Heart right ventricle (tissue), 16 donors: ENCODE data around the gene NXNL1. TPM values are rescaled to one million over a fixed set of nuclear protein-coding genes. Genes with fewer than 3 reads are reported as not detected.

ENCODE experiments used
- ATAC-seq, 8 donors: fragments of 200-7000 bp; cut with Tn5 transposase; one replicate each; pipeline ENCODE4 v1.9.1; 2020; ENCODE audit warnings: mild to moderate bottlenecking in 8 of 8, moderate library complexity in 8 of 8, moderate number of reproducible peaks in 1 of 8
- DNase-seq, 2 donors: peaks; one replicate each; pipeline ENCODE4 v3.0.0-alpha.2; 2020
- H3K27ac ChIP-seq, 10 donors: fragments of 200-600 bp; sonication (generic) in 2 of 10; one replicate each; pipeline versions ENCODE4 v1.5.0 to v1.8.0; 2020 to 2022; ENCODE audit warnings: mild to moderate bottlenecking in 3 of 10
- H3K27me3 ChIP-seq, 7 donors: fragments of 200-600 bp; one replicate each; pipeline ENCODE4 v1.8.0; 2021 to 2022; ENCODE audit warnings: mild to moderate bottlenecking in 2 of 7
- H3K36me3 ChIP-seq, 9 donors: fragments of 200-600 bp; sonication (generic) in 1 of 9; one replicate each; pipeline versions ENCODE4 v1.5.0 to v1.8.0; 2020 to 2022; ENCODE audit warnings: mild to moderate bottlenecking in 2 of 9
- H3K4me1 ChIP-seq, 9 donors: fragments of 200-600 bp; sonication (generic) in 1 of 9; one replicate each; pipeline versions ENCODE4 v1.5.0 to v1.8.0; 2020 to 2022; ENCODE audit warnings: mild to moderate bottlenecking in 4 of 9
- H3K4me3 ChIP-seq, 10 donors: fragments of 200-600 bp; sonication (generic) in 2 of 10; one replicate each; pipeline versions ENCODE4 v1.5.0 to v1.8.0; 2020 to 2022; ENCODE audit warnings: mild to moderate bottlenecking in 7 of 10, moderate library complexity in 2 of 10
- H3K9me3 ChIP-seq, 11 donors: fragments of 200-600 bp in 10 of 11; sonication (generic) in 2 of 11; one replicate each; pipeline versions ENCODE4 v1.5.0 to v1.8.0; 2013 to 2022; ENCODE audit warnings: mild to moderate bottlenecking in 2 of 11, control low read depth in 1 of 11, moderate library complexity in 1 of 11
- WGBS, 2 donors: extraction: QIAGEN DNeasy Blood & Tissue Kit; methylation state at CpG; one replicate each; pipeline ENCODE4 v1.1.7; 2013; ENCODE audit warnings: inconsistent platforms in 1 of 2; 5-methylcytosine and 5-hydroxymethylcytosine counted together
- intact Hi-C, 10 donors: fragments of 100-400 bp; cut with DNase I; formaldehyde crosslinking; loops; one replicate each; pipeline versions ENCODE4 v1.11.1 to v1.14.2; 2022
- polyA plus RNA-seq, 2 donors: library from polyadenylated mRNA; stranded (reverse); fragments of 200-250 nt; gene quantifications; one replicate each; pipeline ENCODE4 v1.2.3, GENCODE V29; 2013
- total RNA-seq, 10 donors: library from RNA; stranded (reverse); fragmentation: NEBNext Ultra II Directional in 3 of 10; extraction: Animal tissue kit (Norgen Biotek cat#: 25700) in 3 of 10; gene quantifications; one replicate each; pipeline versions ENCODE4 v1.2.1 to v1.2.4, GENCODE V29; 2021 to 2023
- TF ChIP-seq, protein P1 (sequence below), 9 donors: fragments of 200-600 bp; sonication (generic) in 2 of 9; IDR thresholded peaks; one replicate each; pipeline versions ENCODE4 v1.5.0 to v1.8.0; 2021 to 2022; ENCODE audit warnings: antibody characterized with exemption in 9 of 9, mild to moderate bottlenecking in 5 of 9, moderate library complexity in 1 of 9
- donor health status: Arrhythmogenic right ventricular cardiomyopathy.
- donor health status: ischemic (EF 13 %, LVEDD 7.1; RV severe dilation, severe dysfunction).
- donor health status: healthy with polysubstance abuse.
- donor health status: DM: no; HTN: yes; CAD: no.
- donor health status: DM: no; HTN: no; CAD: no.
- donor health status: ischemic (EF 25% LVEDD 6.9; RV normal size, moderate dysfunction).
- donor health status: ischemic (EF 25% LVEDD 5.7; RV mildly dilated, moderate dysfunction).
- donor health status: healthy.
- donor health status: DM: yes; HTN: yes; CAD: no.
- donor health status: Ischemic cardiomyopathy.
- donor health status: ischemic (EF 35%, LVEDD 5.7; RV mildly dilated, moderate dysfunction).
- donor health status: nonischemic (EF 11% LVEDD 7.7; RV severe dilation, severe dysfunction).
- donor health status: DM: yes; HTN: yes; CAD: no.
- donor health status: PGD.
- donor health status: ischemic (EF 29% LVEDD 5.4; RV normal size, mild dysfunction).
- donor health status: nonischemic (EF 23%, LVEDD 6.1; RV moderate dilation, normal function).

The NXNL1 gene
- total and polyA plus RNA-seq, 12 donors, result 0.42 to 1.1 (median 0.58) TPM; not detected in 7

DNA sequence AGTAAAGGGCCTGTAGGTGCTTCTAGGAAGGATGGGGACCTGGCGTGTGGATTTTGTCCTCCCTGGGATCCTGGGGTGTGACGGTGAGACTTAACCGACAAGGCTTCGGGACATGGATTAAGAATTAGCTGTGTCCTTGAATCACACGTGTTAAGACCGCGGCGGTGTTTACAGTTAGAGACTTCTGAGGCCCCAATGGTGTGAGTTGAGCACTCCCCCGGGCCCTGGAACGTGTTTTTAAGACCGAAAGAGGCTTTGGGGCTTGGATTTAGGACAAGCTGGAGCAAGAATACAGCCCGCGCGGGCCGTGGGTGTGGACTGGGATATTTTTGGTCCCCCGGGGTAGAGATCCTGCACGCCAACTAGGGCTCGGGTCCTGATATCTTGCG lies 8.4 kb upstream of the NXNL1 start:
- ATAC-seq (no peak), DNase-seq (no peak)
- Histone ChIP-seq H3K4me3 (peak overlapping the region; percentile 46 to 99 (median 82)), H3K9me3 (no peaks in the 10 kb centered on the region), H3K4me1 (peaks cover 7 to 48% (median 24%) of the 10 kb centered on the region in 9 donors), H3K27me3 (no peaks in the 10 kb centered on the region), H3K27ac (peak overlapping the region; percentile 82 to 97 (median 96)), H3K36me3 (peaks cover 0 to 9% (median 0%) of the 10 kb centered on the region in 9 donors)
- intact Hi-C loops, result loop anchor here in 9 of 10 donors (5.0 to 10.0 kb wide), 7 partner anchors 43 to 162 kb away; partner anchors contain the start of genes CCDC194 (in 3 of the 9), DDA1 (in 1 of the 9), MRPL34 (in 1 of the 9) and PGLS (in 1 of the 9)
- TF ChIP-seq, protein P1, sequence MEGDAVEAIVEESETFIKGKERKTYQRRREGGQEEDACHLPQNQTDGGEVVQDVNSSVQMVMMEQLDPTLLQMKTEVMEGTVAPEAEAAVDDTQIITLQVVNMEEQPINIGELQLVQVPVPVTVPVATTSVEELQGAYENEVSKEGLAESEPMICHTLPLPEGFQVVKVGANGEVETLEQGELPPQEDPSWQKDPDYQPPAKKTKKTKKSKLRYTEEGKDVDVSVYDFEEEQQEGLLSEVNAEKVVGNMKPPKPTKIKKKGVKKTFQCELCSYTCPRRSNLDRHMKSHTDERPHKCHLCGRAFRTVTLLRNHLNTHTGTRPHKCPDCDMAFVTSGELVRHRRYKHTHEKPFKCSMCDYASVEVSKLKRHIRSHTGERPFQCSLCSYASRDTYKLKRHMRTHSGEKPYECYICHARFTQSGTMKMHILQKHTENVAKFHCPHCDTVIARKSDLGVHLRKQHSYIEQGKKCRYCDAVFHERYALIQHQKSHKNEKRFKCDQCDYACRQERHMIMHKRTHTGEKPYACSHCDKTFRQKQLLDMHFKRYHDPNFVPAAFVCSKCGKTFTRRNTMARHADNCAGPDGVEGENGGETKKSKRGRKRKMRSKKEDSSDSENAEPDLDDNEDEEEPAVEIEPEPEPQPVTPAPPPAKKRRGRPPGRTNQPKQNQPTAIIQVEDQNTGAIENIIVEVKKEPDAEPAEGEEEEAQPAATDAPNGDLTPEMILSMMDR (IDR thresholded peaks at IDR 0.05), result no peak
- 2 to 3% methylated on average over 19 of the region's 19 CpGs for WGBS, 2 donors

DNA sequence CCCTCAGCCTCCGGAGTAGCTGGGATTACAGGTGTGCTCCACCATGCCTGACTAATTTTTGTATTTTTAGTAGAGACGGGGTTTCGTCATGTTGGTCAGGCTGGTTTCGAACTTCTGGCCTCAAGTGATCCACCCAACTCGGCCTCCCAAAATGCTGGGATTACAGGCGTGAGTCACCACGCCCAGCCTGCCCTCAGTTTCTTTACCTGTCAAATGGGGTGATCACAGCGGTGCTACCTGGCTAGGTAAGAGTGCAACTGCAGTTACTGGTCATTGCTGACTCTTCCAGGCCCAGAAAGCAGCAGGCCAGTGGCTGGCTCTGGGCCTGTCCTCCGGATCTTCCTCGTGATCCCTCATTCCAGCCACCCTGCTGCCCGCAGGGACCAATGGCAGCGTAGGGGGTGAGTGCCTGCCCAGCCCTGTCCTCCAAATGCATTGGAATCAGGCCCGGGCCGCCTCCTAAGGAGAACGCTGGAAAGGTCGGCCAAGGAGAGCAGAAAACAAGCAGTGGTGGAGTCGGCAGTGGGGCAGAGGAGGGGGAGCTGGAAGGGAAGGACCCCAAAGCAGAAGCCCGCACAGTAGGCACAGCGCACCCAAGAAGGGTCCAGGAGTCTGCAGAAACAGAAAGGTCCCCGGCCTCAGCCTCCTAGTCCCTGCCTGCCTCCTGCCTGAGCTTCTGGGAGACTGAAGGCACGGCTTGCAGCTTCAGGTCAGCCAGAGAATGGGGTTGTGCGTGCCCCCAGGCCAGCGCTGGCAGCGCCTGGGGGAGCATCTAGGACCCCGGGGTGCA lies 7.8 kb upstream of the NXNL1 start:
- Histone ChIP-seq H3K4me1 (peaks cover 7 to 46% (median 24%) of the 10 kb centered on the region in 9 donors), H3K27me3 (no peaks in the 10 kb centered on the region), H3K4me3 (peak overlapping the region; percentile 46 to 99 (median 82)), H3K27ac (peak overlapping the region; percentile 82 to 97 (median 96)), H3K36me3 (peaks cover 0 to 4% (median 0%) of the 10 kb centered on the region in 9 donors), H3K9me3 (no peaks in the 10 kb centered on the region)
- TF ChIP-seq, protein P1 (IDR thresholded peaks at IDR 0.05), result no peak
- 53% methylated on average over 25 of the region's 25 CpGs for WGBS, 2 donors
- DNase-seq, result peak; percentile 83 to 84
- ATAC-seq, result peak in 7 of 8 donors; percentile 24 to 61 (median 54)
- intact Hi-C loops, result loop anchor here in 9 of 10 donors (5.0 to 10.0 kb wide), 7 partner anchors 44 to 161 kb away; partner anchors contain the start of genes CCDC194 (in 3 of the 9), DDA1 (in 1 of the 9), MRPL34 (in 1 of the 9) and PGLS (in 1 of the 9)

DNA sequence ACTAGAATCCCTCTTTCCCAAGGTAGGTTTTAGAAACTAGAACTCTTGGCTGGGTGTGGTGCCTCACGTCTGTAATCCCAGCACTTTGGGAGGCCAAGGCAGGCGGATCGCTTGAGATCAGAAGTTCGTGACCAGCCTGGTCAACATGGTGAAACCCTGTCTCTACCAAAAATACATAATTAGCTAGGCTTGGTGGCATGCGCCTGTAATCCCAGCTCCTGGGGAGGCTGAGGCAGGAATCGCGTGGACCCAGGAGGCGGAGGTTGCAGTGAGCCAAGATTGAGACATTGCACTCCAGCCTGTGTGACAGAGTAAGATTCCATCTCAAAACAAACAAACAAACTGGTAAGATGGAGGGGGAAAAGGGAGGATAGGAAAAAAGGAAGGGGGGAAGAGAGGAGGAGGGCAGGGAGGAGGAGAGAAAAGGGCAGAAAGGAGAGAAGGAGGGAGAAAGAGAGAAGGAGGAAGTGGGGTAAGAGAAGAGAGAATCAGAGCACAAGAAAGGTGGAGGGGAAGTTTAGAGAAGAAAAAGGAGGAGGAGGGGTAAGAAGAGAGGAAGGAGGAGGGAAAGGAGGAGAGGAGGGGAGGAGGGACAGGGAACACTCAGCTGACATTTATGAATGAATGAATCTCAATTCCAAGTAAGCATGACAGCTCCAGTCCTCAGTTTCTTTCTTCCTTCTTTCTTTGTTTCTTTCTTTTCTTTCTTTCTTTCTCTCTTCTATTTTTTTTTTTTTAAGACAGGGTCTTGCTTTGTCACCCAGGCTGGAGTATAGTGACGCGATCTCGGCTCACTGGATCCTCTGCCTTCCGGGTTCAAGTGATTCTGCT lies 7.0 kb upstream of the NXNL1 start:
- H3K27ac ChIP-seq, result peak overlapping the region in 9 of 10 donors; percentile 82 to 97 (median 96)
- peaks cover 0 to 3% (median 0%) of the 10 kb centered on the region in 9 donors for H3K36me3 ChIP-seq
- H3K4me3 ChIP-seq, result peak overlapping the region in 8 of 10 donors; percentile 2 to 99 (median 82)
- DNase-seq (no peak), ATAC-seq (no peak)
- H3K27me3 ChIP-seq, result no peaks in the 10 kb centered on the region
- peaks cover 7 to 40% (median 24%) of the 10 kb centered on the region in 9 donors for H3K4me1 ChIP-seq
- H3K9me3 ChIP-seq, result no peaks in the 10 kb centered on the region
- TF ChIP-seq, protein P1 (IDR thresholded peaks at IDR 0.05), result no peak
- WGBS, 2 donors, result 64 to 70% methylated on average over 12 of the region's 12 CpGs
- intact Hi-C loops, result loop anchor here in 9 of 10 donors (2.0 to 10.0 kb wide), 8 partner anchors 45 to 160 kb away; partner anchors contain the start of genes CCDC194 (in 3 of the 9), DDA1 (in 1 of the 9), MRPL34 (in 1 of the 9) and PGLS (in 1 of the 9)
